IPS-NIHi7 (cell line): Measurements from ENCODE around the gene PRAMEF1.
"Not testable (repeated sequence)": the region's sequence is repeated elsewhere in the genome, so short reads cannot be mapped to it uniquely, and the experiment has no call there.

Experiments
- DNase-seq: peaks from one replicate; pipeline ENCODE4 v3.0.0; 2012; ENCODE audit warnings: mixed read lengths; ENCODE audit errors: extremely low spot score

Gene PRAMEF1, protein sequence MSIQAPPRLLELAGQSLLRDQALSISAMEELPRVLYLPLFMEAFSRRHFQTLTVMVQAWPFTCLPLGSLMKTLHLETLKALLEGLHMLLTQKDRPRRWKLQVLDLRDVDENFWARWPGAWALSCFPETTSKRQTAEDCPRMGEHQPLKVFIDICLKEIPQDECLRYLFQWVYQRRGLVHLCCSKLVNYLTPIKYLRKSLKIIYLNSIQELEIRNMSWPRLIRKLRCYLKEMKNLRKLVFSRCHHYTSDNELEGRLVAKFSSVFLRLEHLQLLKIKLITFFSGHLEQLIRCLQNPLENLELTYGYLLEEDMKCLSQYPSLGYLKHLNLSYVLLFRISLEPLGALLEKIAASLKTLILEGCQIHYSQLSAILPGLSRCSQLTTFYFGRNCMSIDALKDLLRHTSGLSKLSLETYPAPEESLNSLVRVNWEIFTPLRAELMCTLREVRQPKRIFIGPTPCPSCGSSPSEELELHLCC

DNA sequence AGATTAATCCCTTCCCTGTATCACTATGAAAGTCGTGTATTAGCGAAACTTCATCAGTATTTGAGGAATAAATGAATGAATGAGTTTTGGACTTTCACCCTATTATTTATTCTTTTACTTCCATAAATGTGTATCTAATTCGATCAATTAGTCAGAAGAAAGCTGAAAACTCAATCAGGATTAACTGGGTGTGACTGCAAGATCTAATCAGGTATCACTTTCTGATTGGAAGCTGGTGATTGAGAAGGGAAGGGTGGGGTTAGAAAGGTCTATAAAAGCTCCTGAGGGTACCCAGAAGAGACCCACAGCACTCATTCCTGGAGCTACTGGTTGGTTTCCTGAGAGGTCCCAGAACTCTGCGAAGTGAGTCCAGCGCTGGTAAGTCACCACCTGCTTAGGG, at the start of gene PRAMEF1:
TSS of gene PRAMEF1 (plus strand) at position 301 of the 400 bp plus-strand sequence. CDS start 1,831 bp downstream, outside the sequence.
- not testable (repeated sequence) for DNase-seq

DNA sequence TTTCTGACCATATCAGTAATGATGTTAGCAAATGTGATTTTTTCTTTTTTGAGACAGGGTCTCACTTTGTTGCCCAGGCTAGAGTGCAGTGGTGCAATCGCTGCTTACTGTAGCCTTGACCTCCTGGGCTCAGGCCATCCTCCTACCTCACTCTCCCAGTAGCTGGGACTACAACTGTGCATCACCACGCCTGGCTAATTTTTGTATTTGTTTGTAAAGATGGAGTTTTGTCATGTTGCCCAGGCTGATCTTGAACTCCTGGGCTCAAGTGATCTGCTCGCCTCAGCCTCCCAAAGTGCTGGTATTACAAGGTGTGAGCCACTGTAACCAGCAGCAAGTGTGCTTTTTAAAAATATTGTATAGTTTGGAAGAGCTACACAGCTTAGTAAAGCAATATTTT, 49.3 kb upstream of the PRAMEF1 start:
- no peak for DNase-seq

DNA sequence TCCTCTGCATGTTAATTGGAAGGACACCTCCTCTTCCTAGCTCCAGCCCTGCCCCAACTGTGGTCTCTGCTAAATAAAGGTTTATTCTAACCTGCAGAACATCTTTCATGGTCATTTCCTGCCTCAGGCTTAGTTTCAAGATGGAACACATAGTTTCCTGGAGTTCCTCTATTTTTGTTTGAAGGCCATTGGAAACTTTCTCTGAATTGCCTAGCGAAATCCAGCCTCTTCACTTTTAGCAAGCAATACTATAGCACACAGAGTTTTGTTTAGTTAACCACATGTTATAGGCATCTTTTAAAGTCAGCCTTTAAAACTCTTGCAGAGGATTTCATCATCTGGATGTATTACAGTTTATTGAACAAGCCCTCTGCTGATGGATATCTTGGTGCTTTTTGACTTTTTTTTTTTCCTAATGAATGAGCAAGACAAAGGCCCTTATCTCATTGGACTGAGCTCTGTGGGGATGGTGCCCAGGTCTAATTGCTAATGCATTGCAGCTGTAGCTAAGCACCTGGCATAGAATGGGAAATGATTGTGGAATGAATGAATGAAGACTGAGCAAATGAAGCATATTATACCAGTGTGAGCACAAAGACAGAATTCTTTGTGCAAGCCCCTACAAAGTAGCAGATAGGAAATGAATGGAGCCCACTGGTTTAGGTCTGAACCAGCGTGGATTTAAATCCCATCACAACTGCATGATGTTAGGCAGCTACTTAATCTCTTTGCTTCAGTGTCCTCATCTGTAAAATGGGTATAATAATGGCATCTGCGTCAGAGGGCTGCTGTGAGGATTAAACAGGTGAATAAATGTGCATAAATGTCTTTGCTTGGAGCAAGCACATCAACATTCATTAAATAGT, 45.8 kb upstream of the PRAMEF1 start:
- no peak for DNase-seq

DNA sequence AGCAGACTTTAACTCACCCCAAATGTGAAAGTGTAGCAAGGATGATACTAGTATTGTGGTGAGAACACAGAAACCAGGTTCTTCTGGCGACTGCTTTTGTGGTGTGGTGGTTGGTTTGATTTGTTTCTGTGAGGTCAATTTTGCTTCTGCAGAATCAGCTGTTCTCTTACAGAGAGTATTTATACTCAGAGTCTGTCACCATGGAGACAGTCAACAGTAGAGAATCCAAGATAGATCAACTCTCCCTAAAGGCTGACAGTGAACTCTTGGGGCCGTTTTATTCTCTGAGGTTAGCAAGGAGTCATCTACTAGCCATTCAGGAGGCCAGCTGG, 45.2 kb upstream of the PRAMEF1 start, which contains the start of gene CFAP107:
TSS of gene CFAP107 (plus strand) at position 209 of the 332 bp plus-strand sequence. CDS start 231 bp downstream, outside the sequence.
- no peak for DNase-seq

DNA sequence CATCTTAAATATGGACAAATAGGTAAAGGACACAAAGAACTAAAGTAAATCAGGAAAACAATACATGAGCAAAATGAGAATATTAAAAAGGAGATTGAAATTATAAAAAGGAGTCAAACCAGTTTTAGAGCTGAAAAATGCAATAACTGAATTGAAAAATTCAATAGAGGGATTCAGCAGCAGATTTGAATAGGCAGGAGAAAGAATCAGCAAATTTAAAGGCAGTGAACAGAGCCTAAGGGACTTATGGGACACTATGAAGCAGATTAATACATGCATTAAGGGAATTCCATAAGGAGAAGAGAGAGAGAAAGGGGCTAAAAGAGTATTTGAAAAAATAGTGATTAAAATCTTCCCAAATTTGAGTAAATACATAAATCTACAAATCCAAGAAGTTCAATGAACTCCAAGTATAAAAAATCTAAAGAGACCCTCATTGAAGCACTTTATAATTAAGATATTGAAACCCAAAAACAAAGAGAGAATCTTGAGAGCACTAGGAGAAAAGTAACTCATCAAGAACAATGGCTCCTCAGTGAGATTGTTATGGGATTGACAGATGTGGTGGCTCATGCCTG, 42.3 kb upstream of the PRAMEF1 start:
- DNase-seq, result no peak

DNA sequence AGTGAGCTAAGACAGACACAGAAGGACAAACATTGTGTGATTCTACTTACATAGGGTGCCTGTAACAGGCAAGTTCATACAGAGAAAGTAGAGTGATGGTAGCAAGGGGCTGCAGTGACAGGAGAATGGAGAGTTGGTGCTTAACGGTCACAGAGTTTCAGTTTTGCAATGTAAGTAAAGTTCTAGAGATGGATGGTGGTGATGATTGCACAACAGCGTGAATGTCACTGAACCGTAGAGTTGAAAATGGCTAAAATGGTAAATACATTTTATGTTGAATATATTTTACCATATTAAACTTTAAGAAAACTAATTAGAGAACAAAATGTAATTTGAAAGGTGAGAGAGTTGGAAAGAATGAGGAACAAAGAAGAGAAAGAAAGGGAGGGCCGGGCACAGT, 36.5 kb upstream of the PRAMEF1 start:
- no peak for DNase-seq

DNA sequence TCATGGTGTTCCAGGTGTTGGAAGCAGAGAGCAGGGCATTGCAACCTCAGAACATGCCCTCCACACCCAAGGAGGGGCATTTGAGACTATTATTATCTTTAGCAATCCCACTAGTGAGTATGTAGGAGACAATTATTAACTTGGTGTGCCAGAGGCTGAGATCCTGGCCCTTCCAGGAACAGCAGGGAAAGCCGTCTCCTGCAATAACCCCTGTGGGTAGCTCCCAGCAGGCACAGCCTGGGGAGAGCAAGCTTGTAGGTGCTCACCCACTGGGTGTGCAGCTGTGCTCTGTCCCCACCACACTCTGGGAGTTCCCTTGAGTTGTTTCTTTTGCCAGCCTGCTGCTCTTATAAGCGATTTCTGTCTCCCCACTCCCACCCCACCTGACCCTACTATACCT, 34.9 kb upstream of the PRAMEF1 start:
- DNase-seq, result no peak

DNA sequence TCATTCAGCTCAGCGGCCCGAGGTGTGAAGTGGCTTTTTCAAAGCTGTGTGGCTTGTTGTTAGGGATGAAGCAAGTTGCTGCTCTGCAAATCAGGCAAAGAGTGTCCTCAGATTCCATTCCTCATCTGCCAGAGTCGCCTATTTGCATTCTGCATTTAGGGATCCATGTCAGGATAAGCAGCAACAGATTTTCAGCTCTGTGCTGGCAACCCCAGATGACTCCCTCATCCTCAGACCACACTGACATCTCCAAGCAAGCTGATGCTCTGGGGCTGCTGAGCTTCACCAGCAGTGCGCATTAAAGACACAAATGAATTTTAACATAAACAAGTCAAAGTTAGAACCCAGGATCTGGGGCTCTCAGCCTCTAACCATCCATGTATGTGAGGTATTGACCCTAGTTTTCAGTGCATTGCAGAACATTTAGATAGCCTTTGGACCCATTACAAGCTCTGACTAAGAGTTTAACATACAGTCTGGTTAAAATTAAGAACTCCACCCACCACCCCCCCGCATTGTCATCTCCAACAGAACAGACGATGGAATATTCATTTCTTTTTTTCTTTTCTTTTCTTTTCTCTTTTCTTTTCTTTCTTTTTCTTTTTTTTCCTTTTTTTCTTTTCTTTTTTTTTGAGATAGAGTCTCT, 34.3 kb upstream of the PRAMEF1 start:
- no peak for DNase-seq

DNA sequence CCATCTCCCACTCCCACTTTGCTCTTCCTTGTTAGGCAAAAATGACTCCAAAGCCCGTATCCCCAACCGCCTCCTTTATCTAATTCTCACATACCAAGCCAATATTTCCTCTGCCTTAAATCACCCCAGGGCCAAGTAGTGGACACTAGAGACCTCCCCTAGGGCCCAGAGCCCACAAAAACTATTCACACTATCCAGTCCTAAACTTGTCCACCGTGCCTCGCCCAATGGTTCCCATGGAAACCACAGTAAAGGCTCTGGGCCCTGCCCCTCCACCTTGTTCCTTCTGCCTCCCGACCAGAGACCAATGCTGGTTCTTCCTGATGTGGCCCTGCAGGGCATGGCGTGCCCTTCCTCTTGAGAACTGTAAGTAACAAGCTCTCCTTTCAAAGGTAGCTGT, 33.4 kb upstream of the PRAMEF1 start:
- DNase-seq, result no peak

DNA sequence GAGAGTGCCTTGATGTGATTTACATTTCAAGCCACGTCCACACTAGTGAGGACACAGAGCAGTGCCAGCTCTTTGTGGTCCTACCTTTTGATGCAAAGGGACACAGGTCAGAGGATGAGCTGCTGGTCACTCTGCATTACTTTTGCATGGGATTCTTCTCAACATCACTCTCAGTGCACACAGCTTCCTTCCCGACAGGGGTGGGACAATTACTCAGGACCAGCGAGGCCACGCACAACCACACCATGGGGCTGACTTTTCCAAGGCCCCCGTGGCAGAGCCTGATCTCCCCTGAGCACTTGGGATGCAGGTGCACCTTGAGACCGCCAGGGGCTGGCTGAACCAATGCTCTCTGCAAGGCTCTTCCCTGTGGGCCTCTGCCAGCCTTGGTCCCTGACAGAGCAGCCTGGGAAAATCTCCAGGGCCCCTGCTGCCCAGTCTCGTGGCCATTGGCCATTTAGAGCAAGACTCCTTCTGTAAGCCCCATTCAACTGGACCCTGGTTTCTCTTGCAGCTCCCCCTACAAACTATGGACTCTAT, 30.9 kb upstream of the PRAMEF1 start:
- peak; percentile 79 for DNase-seq

DNA sequence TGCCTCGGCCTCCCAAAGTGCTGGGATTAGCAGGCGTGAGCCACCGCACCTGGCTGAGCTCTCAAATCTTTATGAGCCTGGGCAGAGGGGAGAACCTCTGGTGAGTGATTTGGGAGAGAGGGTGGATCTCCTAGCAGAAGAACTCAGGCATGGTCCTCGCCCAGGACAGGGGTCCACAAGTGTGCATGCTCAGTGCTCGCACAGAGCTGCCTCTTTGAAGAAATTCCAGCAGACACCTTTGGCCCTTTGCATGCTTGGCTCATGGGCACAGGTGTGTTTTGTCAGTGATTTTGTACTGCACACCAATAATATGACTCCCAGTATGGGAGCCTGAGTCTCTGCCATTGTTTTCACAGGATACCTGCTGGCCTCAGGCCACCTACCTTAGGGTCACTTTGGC, 29.4 kb upstream of the PRAMEF1 start:
- DNase-seq, result no peak

DNA sequence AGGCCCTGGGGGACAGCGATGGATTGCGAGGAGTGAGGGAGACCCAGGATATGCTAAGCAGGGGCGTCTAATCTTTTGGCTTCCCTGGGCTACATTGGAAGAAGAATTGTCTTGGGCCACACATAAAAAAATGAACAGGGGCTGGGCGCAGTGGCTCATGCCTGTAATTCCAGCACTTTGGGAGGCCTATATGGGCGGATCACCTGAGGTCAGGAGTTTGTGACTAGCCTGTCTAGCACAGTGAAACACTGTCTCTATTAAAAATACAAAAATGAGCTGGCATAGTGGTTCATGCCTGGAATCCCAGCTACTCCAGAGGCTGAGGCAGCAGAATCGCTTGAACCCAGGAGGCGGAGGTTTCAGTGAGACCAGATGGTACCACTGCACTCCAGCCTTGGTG, 28.4 kb upstream of the PRAMEF1 start:
- DNase-seq, result no peak

DNA sequence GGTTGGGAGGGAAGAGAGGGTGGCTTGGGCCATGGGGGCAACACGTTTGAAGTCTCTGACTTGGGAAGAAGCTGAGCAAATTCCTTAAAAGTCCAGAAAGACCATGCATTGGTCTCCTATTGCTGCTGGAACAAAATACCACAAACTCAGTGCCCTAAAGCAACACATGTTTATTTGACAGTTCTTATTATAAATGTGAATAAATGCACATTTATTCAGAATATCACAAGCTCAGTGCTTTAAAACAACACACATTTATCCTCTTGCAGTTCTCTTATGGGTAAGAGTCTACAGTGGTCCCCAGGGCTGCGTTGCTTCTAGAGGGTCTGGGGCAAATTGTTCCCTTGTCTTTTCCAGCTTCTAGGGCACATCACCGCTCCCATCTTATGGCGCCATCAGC, 27.7 kb upstream of the PRAMEF1 start:
- DNase-seq, result no peak

DNA sequence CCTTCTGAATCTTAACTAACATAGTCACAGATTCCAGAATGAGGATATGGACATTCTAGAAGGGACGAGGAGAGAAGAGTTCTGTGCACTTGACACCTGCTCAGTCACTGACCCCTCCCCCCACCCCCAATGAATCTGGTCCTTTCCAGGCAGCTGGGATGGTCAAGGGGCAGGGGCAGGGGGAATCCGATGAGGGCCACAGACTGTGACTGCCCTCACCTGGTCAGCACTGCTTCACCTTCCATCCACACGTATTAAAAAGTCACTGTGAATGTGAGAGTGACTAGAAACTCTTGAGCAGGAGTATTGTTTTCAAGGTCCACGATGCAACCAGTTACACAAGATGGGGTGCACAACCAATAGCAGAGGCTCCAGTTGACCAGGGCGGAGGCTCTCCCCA, 27.2 kb upstream of the PRAMEF1 start:
- peak; percentile 35 for DNase-seq

DNA sequence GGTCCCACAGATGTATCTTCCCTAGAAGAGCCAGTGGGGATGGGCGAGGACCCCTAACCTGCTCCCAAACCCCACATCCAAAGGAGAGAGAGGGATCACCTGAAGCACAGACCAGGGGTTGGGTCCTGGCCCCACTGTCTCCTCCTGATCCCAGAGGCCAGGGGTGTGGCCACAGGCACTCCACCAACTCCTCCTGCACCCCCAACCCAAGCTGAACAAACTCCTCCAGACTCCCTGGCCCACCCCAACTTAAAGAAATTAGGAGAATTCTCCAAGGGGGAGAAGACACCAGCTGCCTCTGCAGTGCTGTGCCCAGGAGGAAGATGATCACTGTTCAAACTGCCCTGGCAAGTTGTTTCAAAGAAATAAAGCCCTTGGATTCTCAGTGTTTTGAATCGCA, 22.2 kb upstream of the PRAMEF1 start:
- no peak for DNase-seq

DNA sequence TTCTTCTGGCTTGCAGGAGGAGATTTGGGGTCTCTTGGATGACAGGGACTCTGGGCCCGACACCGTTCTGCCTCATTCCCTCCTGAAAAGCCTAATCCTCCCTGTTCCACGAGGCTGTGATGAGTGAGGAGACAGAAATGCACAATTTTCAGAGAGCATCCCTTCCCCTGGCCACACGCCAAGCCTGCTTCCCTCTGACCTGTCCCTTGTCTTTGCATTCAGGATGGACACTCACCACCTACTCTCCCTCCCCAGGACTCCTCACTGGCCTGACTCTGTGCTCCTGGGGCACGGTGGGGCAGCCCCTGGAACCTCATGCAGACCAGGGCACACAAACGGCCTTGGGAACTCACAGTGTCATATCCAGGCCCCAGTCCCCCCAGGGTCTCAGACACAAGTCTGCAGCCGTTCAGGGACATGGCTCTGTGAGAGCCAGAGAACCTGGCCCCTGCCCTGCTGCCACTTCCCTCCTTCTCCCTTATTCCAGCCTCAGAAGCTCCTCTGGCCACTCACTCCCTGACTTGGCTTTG, 21.2 kb upstream of the PRAMEF1 start:
- DNase-seq, result no peak

DNA sequence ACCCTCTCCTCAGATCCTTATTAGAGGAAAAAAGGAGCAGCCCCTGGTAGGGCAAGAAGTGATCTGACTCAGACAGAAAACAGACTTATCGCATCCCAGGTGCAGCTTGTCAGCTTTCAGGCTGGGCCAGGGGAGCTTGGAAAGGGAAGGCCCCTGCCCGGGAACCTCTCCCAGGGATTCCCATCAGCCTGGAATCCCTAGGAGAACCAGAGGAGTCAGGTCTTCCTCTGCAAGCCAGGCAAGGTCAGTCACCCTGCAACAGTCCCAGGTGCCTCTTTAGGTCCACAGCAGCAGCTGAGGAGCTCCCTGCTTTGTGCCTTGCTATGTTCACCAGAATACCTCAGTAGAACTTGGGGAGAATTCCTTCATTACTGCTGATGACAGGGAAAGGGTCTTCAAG, 20.6 kb upstream of the PRAMEF1 start:
- no peak for DNase-seq

DNA sequence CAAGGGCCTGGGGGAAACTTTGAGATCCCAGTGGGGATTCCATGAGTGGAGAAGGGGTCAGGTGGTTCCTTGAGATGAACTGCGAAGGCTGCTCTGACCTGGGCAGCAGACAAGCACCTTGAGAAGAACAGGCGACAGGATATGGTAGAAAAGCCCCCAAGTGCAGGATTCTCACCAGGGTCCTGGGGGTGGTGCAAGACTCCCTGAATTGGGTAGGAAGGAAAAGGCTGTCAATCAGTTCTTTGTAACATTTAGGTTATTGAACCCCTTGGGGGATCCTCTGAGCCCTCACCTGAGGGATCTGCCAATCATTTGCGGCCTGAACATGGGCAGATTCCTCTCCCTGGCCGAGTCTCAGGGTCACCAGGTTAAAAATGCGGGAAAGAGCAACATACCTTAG, 20.0 kb upstream of the PRAMEF1 start:
- DNase-seq, result no peak

DNA sequence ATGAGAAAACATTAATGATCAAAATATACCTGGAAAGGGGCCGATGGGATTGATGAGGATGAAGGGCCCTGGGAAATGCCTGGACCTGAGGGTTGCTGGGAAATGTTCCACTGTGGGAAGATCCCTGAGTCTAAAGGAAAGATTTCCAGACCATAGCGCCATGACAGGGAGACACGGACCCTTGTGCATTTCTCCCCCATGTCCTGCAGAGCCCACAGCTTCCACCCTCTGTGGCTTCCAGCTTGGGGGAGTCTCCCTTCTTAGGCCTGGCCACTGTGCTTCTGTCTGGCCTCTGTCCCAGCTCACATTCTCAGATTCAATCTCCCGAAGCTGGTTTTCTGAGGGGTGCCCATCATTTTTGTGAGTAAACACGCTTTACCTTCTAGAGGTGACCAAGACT, 18.7 kb upstream of the PRAMEF1 start:
- no peak for DNase-seq

DNA sequence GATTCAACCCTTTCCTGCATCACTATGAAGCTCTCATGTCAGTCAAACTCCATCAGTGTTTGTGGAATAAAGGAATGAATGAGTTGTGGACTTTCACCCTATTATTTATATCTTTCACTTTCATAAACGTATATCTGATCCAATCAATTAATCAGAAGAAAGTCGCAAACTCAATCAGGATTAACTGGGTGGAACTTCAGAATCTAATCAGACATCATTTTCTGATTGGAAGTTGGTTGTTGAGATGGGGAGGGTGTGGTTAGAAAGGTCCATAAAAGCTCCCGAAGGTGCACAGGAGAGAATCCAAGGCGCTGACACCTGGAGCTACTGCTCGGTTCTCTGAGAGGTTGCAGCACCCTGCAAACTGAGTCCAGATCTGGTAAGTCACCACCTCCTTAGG, 17.8 kb upstream of the PRAMEF1 start, which contains the start of gene PRAMEF12:
TSS of gene PRAMEF12 (plus strand) at position 301 of the 400 bp plus-strand sequence. CDS start 1,130 bp downstream, outside the sequence.
- no peak for DNase-seq

DNA sequence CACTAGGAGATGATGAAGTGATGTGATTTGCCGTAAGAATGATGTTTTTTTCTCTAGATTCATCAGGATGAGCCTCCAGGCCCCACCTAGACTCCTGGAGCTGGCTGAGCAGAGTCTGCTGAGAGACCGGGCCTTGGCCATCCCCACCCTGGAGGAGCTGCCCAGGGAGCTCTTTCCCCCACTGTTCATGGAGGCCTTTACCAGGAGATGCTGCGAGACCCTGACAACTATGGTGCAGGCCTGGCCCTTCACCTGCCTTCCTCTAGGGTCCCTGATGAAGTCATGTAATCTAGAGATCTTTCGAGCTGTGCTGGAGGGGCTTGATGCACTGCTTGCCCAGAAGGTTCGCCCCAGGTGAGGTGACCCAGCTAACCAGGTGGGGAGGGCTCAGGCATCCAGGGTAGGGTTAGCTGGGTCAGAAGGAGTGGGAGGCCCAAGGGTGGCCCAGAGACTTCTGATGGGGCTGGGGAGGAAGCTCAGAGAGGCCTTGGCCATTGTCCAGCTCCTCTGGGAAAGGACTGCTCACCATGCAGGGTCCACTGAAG, 16.3 kb upstream of the PRAMEF1 start:
- DNase-seq, result no peak
